ENCODE results near the gene COL8A2.

The COL8A2 gene

GRCh38 chr1:36087233-36088123 lies 37.5 kb downstream of the COL8A2 start:
- DNase-seq, result no peak

- no peak for DNase-seq
Measured at GRCh38 chr1:36086529-36087232, 38.3 kb downstream of the COL8A2 start.

GRCh38 chr1:36085686-36086526 lies 39.1 kb downstream of the COL8A2 start:
- no peak for DNase-seq

GRCh38 chr1:36085126-36085525 lies 39.9 kb downstream of the COL8A2 start:
- no peak for DNase-seq

- no peak for DNase-seq
Measured at GRCh38 chr1:36084497-36085115, 40.4 kb downstream of the COL8A2 start.

- DNase-seq, result peak; percentile 79 to 87
Measured at GRCh38 chr1:36083635-36084496, 41.2 kb downstream of the COL8A2 start, which contains the start of gene TEKT2. TEKT2 (plus strand) TSS chr1:36084094; CDS start chr1:36084922, 828 bp downstream.

GRCh38 chr1:36083219-36083618 lies 41.8 kb downstream of the COL8A2 start:
- no peak for DNase-seq

- DNase-seq, result no peak
Measured at GRCh38 chr1:36081926-36082485, 43.0 kb downstream of the COL8A2 start.

GRCh38 chr1:36080801-36081200 lies 44.2 kb downstream of the COL8A2 start:
- DNase-seq, result no peak

GRCh38 chr1:36080236-36080635 lies 44.8 kb downstream of the COL8A2 start:
- no peak for DNase-seq

GRCh38 chr1:36076979-36077573 lies 47.9 kb downstream of the COL8A2 start:
- no peak for DNase-seq

GRCh38 chr1:36070349-36070748 lies 54.7 kb downstream of the COL8A2 start:
- DNase-seq, result no peak

GRCh38 chr1:36068866-36069265 lies 56.2 kb downstream of the COL8A2 start:
- DNase-seq, result no peak

GRCh38 chr1:36067871-36068270 lies 57.2 kb downstream of the COL8A2 start:
- no peak for DNase-seq

GRCh38 chr1:36062315-36062714 lies 62.7 kb downstream of the COL8A2 start:
- no peak for DNase-seq

- DNase-seq, result no peak
Measured at GRCh38 chr1:36055706-36056105, 69.3 kb downstream of the COL8A2 start.

GRCh38 chr1:36053978-36054377 lies 71.0 kb downstream of the COL8A2 start:
- DNase-seq, result no peak

- DNase-seq, result no peak
Measured at GRCh38 chr1:36051821-36052220, 73.2 kb downstream of the COL8A2 start.

Data from NCI-H1930 (cell line).